ENCODE results near the gene ARHGAP24.

Gene ARHGAP24

GRCh38 chr4:86033171-86033570 is 558.2 kb downstream of the ARHGAP24 start:
- TF ChIP-seq TAF1 (IDR thresholded peaks at IDR 0.05; ENCODE audit: borderline replicate concordance, insufficient read depth, low read length) (no peak), FOXP2 (optimal IDR thresholded peaks at IDR 0.05; ENCODE audit: borderline replicate concordance, extremely low read depth, extremely low read length, insufficient read depth) (no peak), POLR2AphosphoS5 (IDR thresholded peaks at IDR 0.05; ENCODE audit: low read depth, low read length) (no peak), SIN3A (IDR thresholded peaks at IDR 0.05; ENCODE audit: borderline replicate concordance, insufficient read depth, low read length) (no peak), REST (IDR thresholded peaks at IDR 0.05; ENCODE audit: insufficient read depth in 1 of 2, low read depth in 2 of 2, low read length in 2 of 2) (no peak)

- TF ChIP-seq TAF1 (IDR thresholded peaks at IDR 0.05; ENCODE audit: borderline replicate concordance, insufficient read depth, low read length) (no peak), REST (IDR thresholded peaks at IDR 0.05; ENCODE audit: insufficient read depth in 1 of 2, low read depth in 2 of 2, low read length in 2 of 2) (no peak), FOXP2 (optimal IDR thresholded peaks at IDR 0.05; ENCODE audit: borderline replicate concordance, extremely low read depth, extremely low read length, insufficient read depth) (no peak), POLR2AphosphoS5 (IDR thresholded peaks at IDR 0.05; ENCODE audit: low read depth, low read length) (no peak), SIN3A (IDR thresholded peaks at IDR 0.05; ENCODE audit: borderline replicate concordance, insufficient read depth, low read length) (no peak)
Measured at GRCh38 chr4:86034616-86035015, 559.7 kb downstream of the ARHGAP24 start.

GRCh38 chr4:86035688-86036087 is 560.7 kb downstream of the ARHGAP24 start:
- TF ChIP-seq SIN3A (IDR thresholded peaks at IDR 0.05; ENCODE audit: borderline replicate concordance, insufficient read depth, low read length), result no peak
- no peak for TF ChIP-seq REST (IDR thresholded peaks at IDR 0.05; ENCODE audit: insufficient read depth in 1 of 2, low read depth in 2 of 2, low read length in 2 of 2)
- TF ChIP-seq FOXP2 (optimal IDR thresholded peaks at IDR 0.05; ENCODE audit: borderline replicate concordance, extremely low read depth, extremely low read length, insufficient read depth), result no peak
- no peak for TF ChIP-seq TAF1 (IDR thresholded peaks at IDR 0.05; ENCODE audit: borderline replicate concordance, insufficient read depth, low read length)
- TF ChIP-seq POLR2AphosphoS5 (IDR thresholded peaks at IDR 0.05; ENCODE audit: low read depth, low read length), result no peak

GRCh38 chr4:86036736-86037135 is 561.8 kb downstream of the ARHGAP24 start:
- TF ChIP-seq POLR2AphosphoS5 (IDR thresholded peaks at IDR 0.05; ENCODE audit: low read depth, low read length) (no peak), REST (IDR thresholded peaks at IDR 0.05; ENCODE audit: insufficient read depth in 1 of 2, low read depth in 2 of 2, low read length in 2 of 2) (no peak), SIN3A (IDR thresholded peaks at IDR 0.05; ENCODE audit: borderline replicate concordance, insufficient read depth, low read length) (no peak), FOXP2 (optimal IDR thresholded peaks at IDR 0.05; ENCODE audit: borderline replicate concordance, extremely low read depth, extremely low read length, insufficient read depth) (no peak), TAF1 (IDR thresholded peaks at IDR 0.05; ENCODE audit: borderline replicate concordance, insufficient read depth, low read length) (no peak)

- TF ChIP-seq FOXP2 (optimal IDR thresholded peaks at IDR 0.05; ENCODE audit: borderline replicate concordance, extremely low read depth, extremely low read length, insufficient read depth) (no peak), REST (IDR thresholded peaks at IDR 0.05; ENCODE audit: insufficient read depth in 1 of 2, low read depth in 2 of 2, low read length in 2 of 2) (no peak), SIN3A (IDR thresholded peaks at IDR 0.05; ENCODE audit: borderline replicate concordance, insufficient read depth, low read length) (no peak), POLR2AphosphoS5 (IDR thresholded peaks at IDR 0.05; ENCODE audit: low read depth, low read length) (no peak), TAF1 (IDR thresholded peaks at IDR 0.05; ENCODE audit: borderline replicate concordance, insufficient read depth, low read length) (no peak)
Measured at GRCh38 chr4:86038037-86038436, 563.1 kb downstream of the ARHGAP24 start.
